K562 (cell line): Measurements from ENCODE around the gene NXPH4. TPM values are rescaled to one million over a fixed set of nuclear protein-coding genes. Genes with fewer than 3 reads are reported as not detected.

ENCODE experiments used
- ARID2 ChIP-seq: fragments of 450-650 bp; IDR thresholded peaks from 2 replicates; pipeline ENCODE4 v1.6.1; 2017; ENCODE audit warnings: antibody characterized with exemption, mild to moderate bottlenecking
- ATF4 ChIP-seq: fragments of 450-650 bp; formaldehyde crosslinking; IDR thresholded peaks from 2 replicates; pipeline ENCODE4 v1.4.0; 2022; ENCODE audit warnings: mild to moderate bottlenecking, moderate library complexity
- CAMTA2 ChIP-seq: fragments of 250-450 bp; sonication (Bioruptor Pico); conservative IDR thresholded peaks from 2 replicates; pipeline ENCODE4 v1.5.1; 2022
- CBX5 ChIP-seq: IDR thresholded peaks from 2 replicates; pipeline ENCODE4 v1.6.1; 2014; ENCODE audit warnings: low read depth, borderline replicate concordance
- DPF2 ChIP-seq: fragments of 450-650 bp; IDR thresholded peaks from 2 replicates; pipeline ENCODE4 v1.6.1; 2016
- E2F4 ChIP-seq: sonication (generic); formaldehyde crosslinking; IDR thresholded peaks from 2 replicates; pipeline ENCODE4 v1.8.0; 2022; ENCODE audit warnings: mild to moderate bottlenecking, low read depth, missing genetic modification reagents
- ETS1 ChIP-seq: conservative IDR thresholded peaks from 2 replicates; pipeline ENCODE4 v1.6.1; 2011; ENCODE audit warnings: low read depth, mild to moderate bottlenecking, low read length; ENCODE audit not compliant: control insufficient read depth
- ETV1 ChIP-seq: fragments of 450-650 bp; conservative IDR thresholded peaks from 2 replicates; pipeline ENCODE4 v1.6.1; 2016; ENCODE audit warnings: missing genetic modification characterization, control low read depth, low read depth, missing compliant biosample characterization
- FOXM1 ChIP-seq, 2 experiments: fragments of 450-650 bp in 1 of 2; sonication (generic) in 1 of 2; formaldehyde crosslinking in 1 of 2; IDR thresholded peaks; 2 replicates each; pipeline versions ENCODE4 v1.6.1 to v1.9.0; 2017 to 2022; ENCODE audit warnings: low read depth in 2 of 2, mild to moderate bottlenecking in 2 of 2, missing genetic modification reagents in 1 of 2, moderate library complexity in 1 of 2
- FOXP1 ChIP-seq: sonication (generic); formaldehyde crosslinking; IDR thresholded peaks from 2 replicates; pipeline ENCODE4 v1.8.0; 2022; ENCODE audit warnings: mild to moderate bottlenecking, missing genetic modification reagents
- HMGN3 ChIP-seq: IDR thresholded peaks from 2 replicates; pipeline ENCODE4 v1.6.1; 2011; ENCODE audit warnings: borderline replicate concordance, low read depth, mild to moderate bottlenecking, mixed read lengths, low read length; ENCODE audit not compliant: insufficient read length; ENCODE audit errors: extremely low read depth
- KDM5B ChIP-seq: fragments of 200-600 bp; sonication (generic); IDR thresholded peaks from 2 replicates; pipeline ENCODE4 v1.6.1; 2012; ENCODE audit warnings: low read depth, mild to moderate bottlenecking, moderate library complexity, low read length, control low read depth, inconsistent platforms; ENCODE audit not compliant: insufficient replicate concordance
- MAX ChIP-seq: sonication (generic); formaldehyde crosslinking; IDR thresholded peaks from 2 replicates; pipeline ENCODE4 v1.9.0; 2022; ENCODE audit warnings: mild to moderate bottlenecking, missing genetic modification reagents
- PHF20 ChIP-seq: fragments of 450-650 bp; IDR thresholded peaks from 2 replicates; pipeline ENCODE4 v1.6.1; 2018; ENCODE audit not compliant: partially characterized antibody
- SIRT6 ChIP-seq: IDR thresholded peaks from one replicate; pipeline ENCODE4 v1.6.1; 2012; ENCODE audit warnings: low read depth, mild to moderate bottlenecking, control low read depth, inconsistent platforms, low read length, moderate library complexity
- STAT6 ChIP-seq: sonication (generic); formaldehyde crosslinking; IDR thresholded peaks from 2 replicates; pipeline ENCODE4 v1.8.1; 2023; ENCODE audit warnings: mild to moderate bottlenecking, missing genetic modification reagents
- XRCC5 ChIP-seq: fragments of 200-400 bp; formaldehyde crosslinking; IDR thresholded peaks from 2 replicates; pipeline ENCODE4 v1.6.1; 2017; ENCODE audit warnings: low read depth, mild to moderate bottlenecking, low read length
- ZNF324 ChIP-seq: fragments of 250-450 bp; sonication (Bioruptor Pico); IDR thresholded peaks from 2 replicates; pipeline ENCODE4 v1.4.0; 2020; ENCODE audit warnings: mild to moderate bottlenecking
- ZNF740 ChIP-seq, 3 experiments: fragments of 200-800 bp in 1 of 3; sonication (Bioruptor generic) in 1 of 3; sonication (generic) in 1 of 3; formaldehyde crosslinking in 1 of 3; IDR thresholded peaks; 2 replicates each; pipeline versions ENCODE4 v1.6.1 to v1.8.0; 2016 to 2022; ENCODE audit warnings: mild to moderate bottlenecking in 2 of 3, missing compliant biosample characterization in 2 of 3, missing genetic modification characterization in 2 of 3, missing genetic modification reagents in 1 of 3
- polyA plus RNA-seq, 8 experiments: library from polyadenylated mRNA; depleted of rRNA in 4 of 8; stranded (reverse) in 5 of 8; unstranded in 3 of 8; fragments of >200 nt; fragmentation: Nextera tagmentation in 2 of 8; fragmentation: Illumina TruSeq in 1 of 8; extraction: Ambion mirVana in 2 of 8; extraction: Trizol in 1 of 8; gene quantifications; 2 replicates each; pipeline versions ENCODE4 v1.2.1 to v1.2.3, GENCODE V29; 2011 to 2014; ENCODE audit warnings: inconsistent platforms in 1 of 8, missing spikeins in 1 of 8
- total RNA-seq, 7 experiments: library from RNA; depleted of rRNA in 6 of 7; stranded (reverse); fragments of >200 nt in 6 of 7; fragmentation: Illumina TruSeq in 2 of 7; extraction: Trizol in 2 of 7; gene quantifications; 2 replicates each; pipeline versions ENCODE4 v1.2.1 to v1.2.3, GENCODE V29; 2011 to 2021; ENCODE audit warnings: low replicate concordance in 1 of 7

Gene NXPH4
- total and polyA plus RNA-seq, 9 of the 15 experiments (the other 6 are each of a cell fraction or from before 2014, with no cell fraction given), result 0.49 to 2.7 (median 1.1) TPM; not detected in 4

- TF ChIP-seq STAT6 (CRISPR knock-in tag), result peak; percentile 36; the same call in 1 of the 2 replicates
- no peak for TF ChIP-seq CAMTA2 (CRISPR knock-in tag)
- TF ChIP-seq DPF2, result no peak
- TF ChIP-seq CBX5, result no peak
- TF ChIP-seq PHF20, result no peak
- peak; percentile 27 for TF ChIP-seq HMGN3
- no peak for TF ChIP-seq ZNF740 (CRISPR knock-in tag; IDR thresholded peaks at IDR 0.05)
- no peak for TF ChIP-seq ZNF740 (tag; IDR thresholded peaks at IDR 0.05)
- no peak for TF ChIP-seq XRCC5
- TF ChIP-seq SIRT6, result no peak
- no peak for TF ChIP-seq ARID2
- peak; percentile 76 for TF ChIP-seq MAX (CRISPR knock-in tag)
- TF ChIP-seq FOXM1 (IDR thresholded peaks at IDR 0.05; ENCODE audit: low read depth), result no peak
- no peak for TF ChIP-seq FOXM1 (CRISPR knock-in tag; IDR thresholded peaks at IDR 0.05; ENCODE audit: low read depth)
- peak; percentile 35; the same call in 1 of the 2 replicates for TF ChIP-seq ETS1
- TF ChIP-seq E2F4 (CRISPR knock-in tag), result peak; percentile 42; the same call in 1 of the 2 replicates
- TF ChIP-seq ZNF324 (CRISPR knock-in tag), result no peak
- TF ChIP-seq KDM5B, result no peak
- TF ChIP-seq FOXP1 (CRISPR knock-in tag), result no peak
- TF ChIP-seq ETV1, result peak; percentile 83
- peak; percentile 98 for TF ChIP-seq ATF4 (CRISPR knock-in tag)
These were observed 13.2 kb downstream of the NXPH4 start, which contains the start of gene SHMT2 (continued) for GRCh38 chr12:57229634-57230380.
